AG04450 (cell line): ENCODE data around the gene PSMA3. TPM values are rescaled to one million over a fixed set of nuclear protein-coding genes. Genes with fewer than 3 reads are reported as not detected.

Source experiments
- CTCF ChIA-PET: fragments of 300-600, 350-600 bp; formaldehyde crosslinking; extraction: SDS; loops from one replicate; lab custom pipeline; 2022; ENCODE audit warnings: antibody characterized with exemption, inconsistent platforms; lab: Charles Lee
- POLR2A ChIA-PET: fragments of 350-600 bp; formaldehyde crosslinking; extraction: SDS; loops from one replicate; lab custom pipeline; 2021; ENCODE audit warnings: antibody characterized with exemption, inconsistent platforms; lab: Yijun Ruan, JAX
- DNase-seq: peaks from one replicate; pipeline ENCODE4 v3.0.0-alpha.2; 2011; ENCODE audit warnings: low read depth, low spot score
- H3K27ac ChIP-seq: one replicate; pipeline ENCODE4 v1.5.1; 2012; ENCODE audit warnings: low read depth, low read length, control low read depth
- H3K27me3 ChIP-seq: one replicate; pipeline ENCODE4 v1.6.0; 2012; ENCODE audit warnings: low read length; ENCODE audit not compliant: control insufficient read depth, insufficient read depth
- H3K4me3 ChIP-seq: 2 replicates; pipeline ENCODE4 v1.5.1; 2011; ENCODE audit warnings: mild to moderate bottlenecking, low read depth, low read length, control low read depth
- H3K9me3 ChIP-seq: 2 replicates; pipeline ENCODE4 v1.5.1; 2012; ENCODE audit warnings: low read length; ENCODE audit not compliant: control insufficient read depth, insufficient read depth
- CTCF ChIP-seq: IDR thresholded peaks from 2 replicates; pipeline ENCODE4 v1.5.1; 2011; ENCODE audit warnings: low read depth, low read length, control low read depth, inconsistent platforms
- polyA plus RNA-seq: library from polyadenylated mRNA; depleted of rRNA; stranded (reverse); fragments of >200 nt; gene quantifications from 2 replicates; pipeline ENCODE4 v1.2.3, GENCODE V29; 2011

The PSMA3 gene
- polyA plus RNA-seq, 1 experiment: 318 TPM

- no peak overlapping the region for H3K27ac ChIP-seq
- CTCF ChIA-PET: no interaction called here
- no peaks in the 10 kb centered on the region for H3K9me3 ChIP-seq
- DNase-seq: no peak
- no peak for TF ChIP-seq CTCF
- POLR2A ChIA-PET: interaction anchor here (1.2 kb wide), 1 partner anchor 8 kb away, joined by 3 read pairs; the partner anchor contains the start of gene ARID4A
- H3K27me3 ChIP-seq: no peaks in the 10 kb centered on the region
- no peak overlapping the region for H3K4me3 ChIP-seq
Observed at GRCh38 chr14:58305730-58306129, 61.1 kb downstream of the PSMA3 start.

- H3K9me3 ChIP-seq: no peaks in the 10 kb centered on the region
- no peak for DNase-seq
- no peak overlapping the region for H3K27ac ChIP-seq
- H3K4me3 ChIP-seq: no peak overlapping the region
- POLR2A ChIA-PET: no interaction called here
- no peaks in the 10 kb centered on the region for H3K27me3 ChIP-seq
- CTCF ChIA-PET: interaction anchor here (1.8 kb wide), 1 partner anchor 10 kb away, joined by 4 read pairs; no protein-coding TSS in a partner anchor
- no peak for TF ChIP-seq CTCF
Observed at GRCh38 chr14:58307597-58308316, 63.1 kb downstream of the PSMA3 start.

GRCh38 chr14:58309086-58309485 is 64.4 kb downstream of the PSMA3 start:
- Histone ChIP-seq H3K27ac (no peak overlapping the region), H3K4me3 (no peak overlapping the region), H3K27me3 (no peaks in the 10 kb centered on the region), H3K9me3 (no peaks in the 10 kb centered on the region)
- POLR2A ChIA-PET: no interaction called here
- no peak for TF ChIP-seq CTCF
- no peak for DNase-seq
- CTCF ChIA-PET: no interaction called here

GRCh38 chr14:58313699-58314098 is 69.1 kb downstream of the PSMA3 start:
- no peak for TF ChIP-seq CTCF
- H3K27ac ChIP-seq: no peak overlapping the region
- CTCF ChIA-PET: interaction anchor here (0.8 kb wide), 1 partner anchor 207 kb away, joined by 3 read pairs; no protein-coding TSS in a partner anchor
- H3K27me3 ChIP-seq: no peaks in the 10 kb centered on the region
- H3K9me3 ChIP-seq: no peaks in the 10 kb centered on the region
- POLR2A ChIA-PET: no interaction called here
- DNase-seq: no peak
- no peak overlapping the region for H3K4me3 ChIP-seq

GRCh38 chr14:58315606-58316005 is 71.0 kb downstream of the PSMA3 start:
- no peak for DNase-seq

More at GRCh38 chr14:58315606-58316005, 71.0 kb downstream of the PSMA3 start:
- ChIA-PET CTCF (no interaction called here), POLR2A (no interaction called here)
- H3K4me3 ChIP-seq: no peak overlapping the region
- TF ChIP-seq CTCF: no peak
- no peaks in the 10 kb centered on the region for H3K27me3 ChIP-seq
- no peaks in the 10 kb centered on the region for H3K9me3 ChIP-seq
- H3K27ac ChIP-seq: no peak overlapping the region
